H1 (cell line): Measurements from ENCODE around the gene FSD1L. TPM values are rescaled to one million over a fixed set of nuclear protein-coding genes. Genes with fewer than 3 reads are reported as not detected.

ENCODE experiments used
- CTCF ChIA-PET: fragments of 300-600 bp; sonication (Branson Sonifier 250); formaldehyde crosslinking; loops from one replicate; lab custom pipeline; 2021; ENCODE audit not compliant: partially characterized antibody; lab: Charles Lee
- POLR2A ChIA-PET: fragments of 300-600 bp; sonication (Branson Sonifier 250); formaldehyde crosslinking; loops from one replicate; lab custom pipeline; 2021; ENCODE audit warnings: inconsistent platforms; ENCODE audit not compliant: partially characterized antibody; lab: Charles Lee
- DNase-seq, 2 experiments: peaks; one replicate each; pipeline versions ENCODE4 v3.0.0 to v3.0.0-alpha.2; 2010 to 2022; ENCODE audit warnings: low spot score in 2 of 2, low read depth in 1 of 2, mixed read lengths in 1 of 2
- FAIRE-seq: peaks from 2 replicates; lab custom pipeline; 2011; peaks lifted over from hg19 to GRCh38; lab: Jason Lieb, UNC
- H2AFZ ChIP-seq: 2 replicates; pipeline ENCODE4 v1.8.1; 2012; ENCODE audit warnings: low read length, inconsistent platforms
- H2AK5ac ChIP-seq: 2 replicates; pipeline ENCODE4 v1.6.1; 2013; ENCODE audit warnings: low read depth, low read length
- H2BK120ac ChIP-seq: replicated peaks from 2 replicates; pipeline ENCODE3; 2013; ENCODE audit warnings: low read depth, low read length, inconsistent platforms
- H2BK12ac ChIP-seq: 2 replicates; pipeline ENCODE4 v1.6.1; 2013; ENCODE audit warnings: low read depth, low read length
- H2BK15ac ChIP-seq: 2 replicates; pipeline ENCODE4 v1.6.1; 2013; ENCODE audit warnings: low read length
- H2BK20ac ChIP-seq: 2 replicates; pipeline ENCODE4 v1.6.1; 2013; ENCODE audit warnings: low read length
- H2BK5ac ChIP-seq: 2 replicates; pipeline ENCODE4 v1.6.1; 2013; ENCODE audit warnings: low read depth, low read length
- H3K14ac ChIP-seq: 2 replicates; pipeline ENCODE4 v1.6.1; 2013; ENCODE audit warnings: inconsistent platforms; ENCODE audit not compliant: insufficient read length
- H3K18ac ChIP-seq: 2 replicates; pipeline ENCODE4 v1.6.1; 2013; ENCODE audit warnings: low read length; ENCODE audit errors: extremely low read depth
- H3K23ac ChIP-seq: 2 replicates; pipeline ENCODE4 v1.6.1; 2013; ENCODE audit warnings: inconsistent platforms; ENCODE audit not compliant: insufficient read length
- H3K23me2 ChIP-seq: 2 replicates; pipeline ENCODE4 v1.6.1; 2013; ENCODE audit warnings: low read depth, low read length
- H3K27ac ChIP-seq: 2 replicates; pipeline ENCODE4 v1.6.1; 2011; ENCODE audit warnings: low read depth, low read length, inconsistent platforms
- H3K27me3 ChIP-seq, 4 experiments: replicated peaks in 1 of 4; 1 replicate in 1 of 4; 2 replicates in 3 of 4; pipeline versions ENCODE4 v1.6.1 to v1.8.1; 2011 to 2013; ENCODE audit warnings: low read length in 3 of 4, mild to moderate bottlenecking in 3 of 4, inconsistent platforms in 2 of 4, mixed read lengths in 2 of 4, moderate library complexity in 1 of 4; ENCODE audit not compliant: control insufficient read depth in 3 of 4, insufficient read depth in 3 of 4; ENCODE audit errors: extremely low read depth in 1 of 4
- H3K36me3 ChIP-seq, 4 experiments: 2 replicates each; pipeline versions ENCODE4 v1.6.1 to v1.8.1; 2011 to 2013; ENCODE audit warnings: mild to moderate bottlenecking in 4 of 4, low read length in 3 of 4, moderate library complexity in 2 of 4, control low read depth in 1 of 4, inconsistent platforms in 1 of 4; ENCODE audit not compliant: insufficient read depth in 4 of 4, control insufficient read depth in 2 of 4
- H3K4ac ChIP-seq: replicated peaks from 2 replicates; pipeline ENCODE3; 2013; ENCODE audit warnings: low read length, low read depth, mixed read lengths, inconsistent platforms; ENCODE audit not compliant: insufficient read length
- H3K4me1 ChIP-seq, 4 experiments: replicated peaks in 1 of 4; 1 replicate in 1 of 4; 2 replicates in 3 of 4; pipeline versions ENCODE4 v1.6.1 to v1.8.1; 2011 to 2013; ENCODE audit warnings: low read length in 3 of 4, inconsistent platforms in 2 of 4, mixed read lengths in 1 of 4; ENCODE audit not compliant: insufficient read depth in 4 of 4, control insufficient read depth in 3 of 4
- H3K4me2 ChIP-seq, 2 experiments: 2 replicates each; pipeline versions ENCODE4 v1.6.1 to v1.8.1; 2011 to 2013; ENCODE audit warnings: low read depth in 2 of 2, low read length in 2 of 2, control low read depth in 1 of 2, inconsistent platforms in 1 of 2, mild to moderate bottlenecking in 1 of 2; ENCODE audit not compliant: insufficient read depth in 1 of 2
- H3K4me3 ChIP-seq, 4 experiments: fragments of 200-600, 300-600 bp in 1 of 4; sonication (generic), shearing (Covaris generic), sonication (Bioruptor Twin) in 1 of 4; 2 replicates each; pipeline versions ENCODE4 v1.5.1 to v1.8.1; 2011 to 2016; ENCODE audit warnings: low read length in 4 of 4, low read depth in 3 of 4, control low read depth in 2 of 4, inconsistent platforms in 2 of 4, mild to moderate bottlenecking in 2 of 4, mixed read lengths in 1 of 4, moderate library complexity in 1 of 4; ENCODE audit not compliant: insufficient read depth in 2 of 4; ENCODE audit errors: extremely low read depth in 1 of 4
- H3K56ac ChIP-seq: replicated peaks from 2 replicates; pipeline ENCODE3; 2013; ENCODE audit warnings: low read depth, mild to moderate bottlenecking, mixed read lengths, low read length, inconsistent platforms; ENCODE audit not compliant: insufficient read length
- H3K79me1 ChIP-seq: 2 replicates; pipeline ENCODE4 v1.6.1; 2013; ENCODE audit warnings: low read depth, low read length, control low read depth
- H3K79me2 ChIP-seq, 2 experiments: 2 replicates each; pipeline versions ENCODE4 v1.6.1 to v1.8.1; 2012 to 2013; ENCODE audit warnings: low read length in 2 of 2, mild to moderate bottlenecking in 2 of 2, inconsistent platforms in 1 of 2; ENCODE audit not compliant: insufficient read depth in 2 of 2, control insufficient read depth in 1 of 2
- H3K9ac ChIP-seq, 4 experiments: replicated peaks in 1 of 4; 1 replicate in 1 of 4; 2 replicates in 3 of 4; pipeline versions ENCODE4 v1.6.1 to v1.8.1; 2011 to 2013; ENCODE audit warnings: low read depth in 3 of 4, low read length in 3 of 4, control low read depth in 2 of 4, mild to moderate bottlenecking in 2 of 4, moderate library complexity in 2 of 4, inconsistent platforms in 1 of 4; ENCODE audit errors: extremely low read depth in 1 of 4
- H3K9me3 ChIP-seq, 2 experiments: 2 replicates each; pipeline versions ENCODE4 v1.6.1 to v1.8.1; 2012 to 2013; ENCODE audit warnings: mild to moderate bottlenecking in 2 of 2, moderate library complexity in 2 of 2, control low read depth in 1 of 2, inconsistent platforms in 1 of 2, low read depth in 1 of 2, low read length in 1 of 2, mixed read lengths in 1 of 2; ENCODE audit not compliant: insufficient read depth in 2 of 2
- H4K20me1 ChIP-seq, 2 experiments: replicated peaks in 1 of 2; 2 replicates each; pipeline versions ENCODE3 to v1.8.1; 2011 to 2013; ENCODE audit warnings: inconsistent platforms in 2 of 2, low read length in 2 of 2, mild to moderate bottlenecking in 1 of 2; ENCODE audit not compliant: insufficient read depth in 2 of 2, control insufficient read depth in 1 of 2
- H4K5ac ChIP-seq: 2 replicates; pipeline ENCODE4 v1.6.1; 2013; ENCODE audit warnings: low read length, low read depth, mixed read lengths, inconsistent platforms; ENCODE audit not compliant: insufficient read length
- H4K8ac ChIP-seq: 2 replicates; pipeline ENCODE4 v1.8.0; 2013; ENCODE audit warnings: mild to moderate bottlenecking, moderate library complexity, low read length, inconsistent platforms; ENCODE audit not compliant: insufficient read depth; ENCODE audit errors: extremely low read depth
- H4K91ac ChIP-seq: replicated peaks from 2 replicates; pipeline ENCODE3; 2013; ENCODE audit warnings: low read length, mixed read lengths, inconsistent platforms; ENCODE audit not compliant: insufficient read length
- WGBS, 2 experiments: shearing (Covaris generic) in 1 of 2; methylation state at CpG; one replicate each; pipeline versions ENCODE4 v1.1.6 to v1.1.7; 2013 to 2015; ENCODE audit warnings: low lambda C conversion rate in 2 of 2, mixed read lengths in 2 of 2, inconsistent platforms in 1 of 2, low coverage in 1 of 2, missing lambda C conversion rate in 1 of 2; ENCODE audit not compliant: insufficient replicate concordance in 2 of 2, insufficient coverage in 1 of 2, insufficient read length in 1 of 2; ENCODE audit errors: extremely low coverage in 1 of 2, missing lambda C conversion rate in 1 of 2; 5-methylcytosine and 5-hydroxymethylcytosine counted together
- polyA plus RNA-seq, 7 experiments: library from polyadenylated mRNA; depleted of rRNA in 3 of 7; stranded (reverse) in 5 of 7; unstranded in 2 of 7; fragments of >200 nt in 5 of 7; fragments of 200-250 nt in 2 of 7; gene quantifications; 1 replicate in 5 of 7; 2 replicates in 1 of 7; 4 replicates in 1 of 7; pipeline versions ENCODE4 v1.2.1 to v1.2.3, GENCODE V29; 2011 to 2013; ENCODE audit warnings: missing spikeins in 2 of 7, mixed read lengths in 2 of 7
- total RNA-seq: library from RNA; stranded (reverse); fragmentation: NEBNext Ultra II Directional; extraction: Animal tissue kit (Norgen Biotek cat#: 25700); gene quantifications from 2 replicates; pipeline ENCODE4 v1.2.1, GENCODE V29; 2021

Gene FSD1L
- total and polyA plus RNA-seq, 2 of the 8 experiments (the other 6 are each of a cell fraction or from before 2014, with no cell fraction given) = 0.91 to 4.8 TPM

DNA sequence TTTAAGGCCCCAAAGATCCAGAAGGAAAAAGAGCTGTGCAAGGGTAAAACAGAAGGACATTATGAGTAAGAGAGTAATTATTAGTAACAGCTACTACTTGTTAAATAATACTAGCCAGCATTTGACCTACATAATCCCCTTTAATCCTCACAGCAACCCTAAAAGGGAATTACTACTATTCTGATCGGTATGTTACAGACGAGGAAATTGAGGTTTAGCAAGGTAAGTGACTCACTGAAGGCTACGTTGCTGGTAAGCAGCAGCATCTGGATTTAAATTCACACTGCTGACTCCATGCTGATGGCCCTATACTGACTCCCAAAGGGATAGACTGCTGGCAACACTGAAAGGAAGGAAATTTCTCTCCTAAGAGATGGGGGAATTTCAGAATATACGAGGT is 3.7 kb upstream of the FSD1L start:
- Histone ChIP-seq H3K14ac (no peak overlapping the region), H3K4ac (no peak overlapping the region), H3K4me1 (0 out of 7 replicates have a peak, but pooled peaks cover 0 to 5% (median 2%) of the 10 kb centered on the region in 4 experiments), H3K4me3 (no peak overlapping the region), H3K79me1 (no peaks in the 10 kb centered on the region), H3K27ac (no peak overlapping the region), H3K36me3 (no peaks in the 10 kb centered on the region), H2AK5ac (no peak overlapping the region), H3K18ac (no peak overlapping the region), H2BK15ac (no peak overlapping the region), H3K4me2 (no peak overlapping the region), H3K79me2 (peaks cover 0 to 4% of the 10 kb centered on the region in 2 experiments; a peak in 2 of 4 replicates), H2AFZ (0 out of 2 replicates have a peak overlapping the region, but pooled peaks have one; percentile 50), H4K20me1 (no peaks in the 10 kb centered on the region), H4K8ac (no peak overlapping the region), H2BK20ac (no peak overlapping the region), H3K56ac (no peak overlapping the region), H2BK5ac (no peak overlapping the region), H2BK12ac (no peak overlapping the region), H4K91ac (no peak overlapping the region), H3K9me3 (no peaks in the 10 kb centered on the region), H3K23me2 (peaks cover 9% of the 10 kb centered on the region), H2BK120ac (no peak overlapping the region), H3K23ac (no peak overlapping the region), H3K9ac (no peak overlapping the region), H3K27me3 (no peaks in the 10 kb centered on the region), H4K5ac (no peak overlapping the region)
- ChIA-PET POLR2A (interaction anchor here (1.1 kb wide), 1 partner anchor 17 kb away, joined by 3 read pairs; no protein-coding TSS in a partner anchor), CTCF (interaction anchor here (0.7 to 1.9 kb wide), 5 partner anchors 13 to 636 kb away, joined by 3 to 5 read pairs (median 4); no protein-coding TSS in a partner anchor)
- 81% methylated on average over 4 of the region's 4 CpGs; no CpG with 5 or more reads in 1 of the 2 experiments for WGBS, 2 experiments
- FAIRE-seq = no peak
- no peak for DNase-seq
